Loucy (cell line): ENCODE measurements around the gene SUPT3H.

Experiments used
- EZH2phosphoT487 ChIP-seq: fragments of 200-600 bp; IDR thresholded peaks from 2 replicates; pipeline ENCODE4 v1.6.1; 2018; ENCODE audit warnings: antibody characterized with exemption, mild to moderate bottlenecking, moderate library complexity, borderline replicate concordance
- TF ChIP-seq, protein P1 (sequence below): fragments of 200-600 bp; sonication (generic); conservative IDR thresholded peaks from 2 replicates; pipeline ENCODE4 v1.5.1; 2014; ENCODE audit warnings: mild to moderate bottlenecking, antibody characterized with exemption, low read length

- TF ChIP-seq EZH2phosphoT487: no peak
- TF ChIP-seq, protein P1, sequence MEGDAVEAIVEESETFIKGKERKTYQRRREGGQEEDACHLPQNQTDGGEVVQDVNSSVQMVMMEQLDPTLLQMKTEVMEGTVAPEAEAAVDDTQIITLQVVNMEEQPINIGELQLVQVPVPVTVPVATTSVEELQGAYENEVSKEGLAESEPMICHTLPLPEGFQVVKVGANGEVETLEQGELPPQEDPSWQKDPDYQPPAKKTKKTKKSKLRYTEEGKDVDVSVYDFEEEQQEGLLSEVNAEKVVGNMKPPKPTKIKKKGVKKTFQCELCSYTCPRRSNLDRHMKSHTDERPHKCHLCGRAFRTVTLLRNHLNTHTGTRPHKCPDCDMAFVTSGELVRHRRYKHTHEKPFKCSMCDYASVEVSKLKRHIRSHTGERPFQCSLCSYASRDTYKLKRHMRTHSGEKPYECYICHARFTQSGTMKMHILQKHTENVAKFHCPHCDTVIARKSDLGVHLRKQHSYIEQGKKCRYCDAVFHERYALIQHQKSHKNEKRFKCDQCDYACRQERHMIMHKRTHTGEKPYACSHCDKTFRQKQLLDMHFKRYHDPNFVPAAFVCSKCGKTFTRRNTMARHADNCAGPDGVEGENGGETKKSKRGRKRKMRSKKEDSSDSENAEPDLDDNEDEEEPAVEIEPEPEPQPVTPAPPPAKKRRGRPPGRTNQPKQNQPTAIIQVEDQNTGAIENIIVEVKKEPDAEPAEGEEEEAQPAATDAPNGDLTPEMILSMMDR: no peak
Observed at GRCh38 chr6:45364466-45364865, 13.3 kb downstream of the SUPT3H start.
